Keratinocyte (primary cell): ENCODE measurements around the gene FRA10AC1. TPM values are rescaled to one million over a fixed set of nuclear protein-coding genes. Genes with fewer than 3 reads are reported as not detected.

Experiments
- DNase-seq: peaks from one replicate; pipeline ENCODE4 v3.0.0-alpha.2; 2011; ENCODE audit warnings: low read depth, missing footprints, low spot score
- FAIRE-seq: peaks from 2 replicates; lab custom pipeline; 2011; peaks lifted over from hg19 to GRCh38; lab: Jason Lieb, UNC
- H2AFZ ChIP-seq: 2 replicates; pipeline ENCODE4 v1.6.0; 2012; ENCODE audit warnings: low read length, control low read depth, inconsistent platforms; ENCODE audit not compliant: control insufficient read depth
- H3K27ac ChIP-seq: 2 replicates; pipeline ENCODE4 v1.5.1; 2011; ENCODE audit warnings: low read length; ENCODE audit not compliant: control insufficient read depth, insufficient read depth
- H3K27me3 ChIP-seq: 3 replicates; pipeline ENCODE4 v1.6.0; 2011; ENCODE audit warnings: low read length; ENCODE audit not compliant: control insufficient read depth, insufficient read depth; ENCODE audit errors: extremely low read depth
- H3K36me3 ChIP-seq, 2 experiments: 2 replicates in 1 of 2; 3 replicates in 1 of 2; pipeline ENCODE4 v1.5.1; 2011; ENCODE audit warnings: low read length in 2 of 2, mild to moderate bottlenecking in 1 of 2; ENCODE audit not compliant: control insufficient read depth in 2 of 2, insufficient read depth in 2 of 2; ENCODE audit errors: extremely low read depth in 1 of 2
- H3K4me1 ChIP-seq: 3 replicates; pipeline ENCODE4 v1.5.1; 2011; ENCODE audit warnings: low read length; ENCODE audit not compliant: control insufficient read depth, insufficient read depth; ENCODE audit errors: extremely low read depth
- H3K4me2 ChIP-seq: 3 replicates; pipeline ENCODE4 v1.6.0; 2011; ENCODE audit warnings: low read depth, low read length; ENCODE audit not compliant: control insufficient read depth, insufficient read depth; ENCODE audit errors: extremely low read depth
- H3K4me3 ChIP-seq, 3 experiments: fragments of 200-600 bp in 1 of 3; sonication (generic) in 1 of 3; 2 replicates in 2 of 3; 3 replicates in 1 of 3; pipeline ENCODE4 v1.5.1; 2011 to 2016; ENCODE audit warnings: low read length in 3 of 3, mild to moderate bottlenecking in 3 of 3, control low read depth in 2 of 3, inconsistent platforms in 1 of 3, low read depth in 1 of 3, mixed read lengths in 1 of 3, mixed run types in 1 of 3, moderate library complexity in 1 of 3; ENCODE audit not compliant: control insufficient read depth in 2 of 3, insufficient read depth in 2 of 3; ENCODE audit errors: extremely low read depth in 1 of 3
- H3K79me2 ChIP-seq: 2 replicates; pipeline ENCODE4 v1.6.0; 2012; ENCODE audit warnings: low read length; ENCODE audit not compliant: control insufficient read depth, insufficient read depth
- H3K9ac ChIP-seq: 3 replicates; pipeline ENCODE4 v1.6.0; 2011; ENCODE audit warnings: low read length; ENCODE audit not compliant: control insufficient read depth, insufficient read depth; ENCODE audit errors: extremely low read depth
- H3K9me1 ChIP-seq: 3 replicates; pipeline ENCODE4 v1.6.0; 2011; ENCODE audit warnings: low read length; ENCODE audit not compliant: control insufficient read depth, insufficient read depth; ENCODE audit errors: extremely low read depth
- H3K9me3 ChIP-seq: 2 replicates; pipeline ENCODE4 v1.5.1; 2012; ENCODE audit warnings: low read depth, low read length; ENCODE audit not compliant: control insufficient read depth
- H4K20me1 ChIP-seq: 3 replicates; pipeline ENCODE4 v1.6.0; 2011; ENCODE audit warnings: low read length; ENCODE audit not compliant: control insufficient read depth, insufficient read depth; ENCODE audit errors: extremely low read depth
- EZH2 ChIP-seq: IDR thresholded peaks from one replicate; pipeline ENCODE4 v1.6.1; 2012; ENCODE audit warnings: inconsistent platforms, mild to moderate bottlenecking, low read length, moderate library complexity
- dilution Hi-C: fragments of 300-500 bp; cut with MboI; formaldehyde crosslinking; loops from one replicate; pipeline ENCODE4 v1.7.0; 2020; ENCODE audit warnings: low sequenced_read_pairs; ENCODE audit not compliant: extremely low pct_ligation_motif_present
- polyA plus RNA-seq, 5 experiments: library from polyadenylated mRNA; depleted of rRNA in 3 of 5; stranded (reverse) in 3 of 5; stranded (forward) in 1 of 5; unstranded in 1 of 5; fragments of >200 nt; gene quantifications; 1 replicate in 1 of 5; 2 replicates in 3 of 5; 3 replicates in 1 of 5; pipeline versions ENCODE4 v1.2.1 to v1.2.3, GENCODE V29; 2011 to 2012; ENCODE audit warnings: missing spikeins in 2 of 5, low read depth in 1 of 5, low replicate concordance in 1 of 5
- TF ChIP-seq, protein P1 (sequence below), 3 experiments: IDR thresholded peaks in 1 of 3; conservative IDR thresholded peaks in 1 of 3; optimal IDR thresholded peaks in 1 of 3; 2 replicates in 2 of 3; 3 replicates in 1 of 3; pipeline versions ENCODE3 to v1.5.1; 2011; ENCODE audit warnings: low read length in 3 of 3, mild to moderate bottlenecking in 3 of 3, moderate library complexity in 2 of 3, control low read depth in 1 of 3, inconsistent platforms in 1 of 3; ENCODE audit not compliant: insufficient read depth in 2 of 3; ENCODE audit errors: extremely low read depth in 1 of 3

The FRA10AC1 gene
- polyA plus RNA-seq, 1 donor (not counting 4 experiments of a cell fraction or from before 2014, with no cell fraction given): 12.8 TPM

DNA sequence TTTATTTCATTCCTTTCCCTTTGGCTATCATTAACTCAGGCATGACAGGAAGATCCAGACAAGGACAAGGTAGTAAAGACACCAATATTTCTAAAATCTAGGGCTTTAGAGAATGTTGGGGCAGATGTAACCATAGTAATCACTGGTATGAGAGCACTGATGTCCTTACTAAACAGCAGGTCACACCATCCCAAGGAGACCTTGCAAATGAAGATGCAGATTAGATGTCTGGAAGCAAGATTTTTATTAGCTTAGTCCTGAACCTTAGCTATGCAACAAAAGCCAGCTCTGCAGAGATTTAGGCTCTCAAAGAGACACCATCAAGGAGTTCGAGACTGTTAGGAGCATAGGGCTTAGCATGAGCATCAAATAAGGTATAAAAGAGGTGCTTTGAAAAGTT lies 23.6 kb upstream of the FRA10AC1 start:
- FAIRE-seq: no peak
- Histone ChIP-seq H3K4me2 (no peak overlapping the region), H3K27me3 (peaks cover 4% of the 10 kb centered on the region), H3K9me1 (no peaks in the 10 kb centered on the region), H3K36me3 (no peaks in the 10 kb centered on the region), H4K20me1 (no peaks in the 10 kb centered on the region), H3K4me3 (no peak overlapping the region), H3K9me3 (no peaks in the 10 kb centered on the region), H3K9ac (no peak overlapping the region), H3K27ac (no peak overlapping the region), H2AFZ (no peak overlapping the region), H3K79me2 (no peaks in the 10 kb centered on the region), H3K4me1 (no peaks in the 10 kb centered on the region)
- no peak for DNase-seq
- TF ChIP-seq EZH2: no peak
- TF ChIP-seq, protein P1, sequence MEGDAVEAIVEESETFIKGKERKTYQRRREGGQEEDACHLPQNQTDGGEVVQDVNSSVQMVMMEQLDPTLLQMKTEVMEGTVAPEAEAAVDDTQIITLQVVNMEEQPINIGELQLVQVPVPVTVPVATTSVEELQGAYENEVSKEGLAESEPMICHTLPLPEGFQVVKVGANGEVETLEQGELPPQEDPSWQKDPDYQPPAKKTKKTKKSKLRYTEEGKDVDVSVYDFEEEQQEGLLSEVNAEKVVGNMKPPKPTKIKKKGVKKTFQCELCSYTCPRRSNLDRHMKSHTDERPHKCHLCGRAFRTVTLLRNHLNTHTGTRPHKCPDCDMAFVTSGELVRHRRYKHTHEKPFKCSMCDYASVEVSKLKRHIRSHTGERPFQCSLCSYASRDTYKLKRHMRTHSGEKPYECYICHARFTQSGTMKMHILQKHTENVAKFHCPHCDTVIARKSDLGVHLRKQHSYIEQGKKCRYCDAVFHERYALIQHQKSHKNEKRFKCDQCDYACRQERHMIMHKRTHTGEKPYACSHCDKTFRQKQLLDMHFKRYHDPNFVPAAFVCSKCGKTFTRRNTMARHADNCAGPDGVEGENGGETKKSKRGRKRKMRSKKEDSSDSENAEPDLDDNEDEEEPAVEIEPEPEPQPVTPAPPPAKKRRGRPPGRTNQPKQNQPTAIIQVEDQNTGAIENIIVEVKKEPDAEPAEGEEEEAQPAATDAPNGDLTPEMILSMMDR (optimal IDR thresholded peaks at IDR 0.05 in 1 of 3, IDR thresholded peaks at IDR 0.05 in 1 of 3, conservative IDR thresholded peaks at IDR 0.05 in 1 of 3; ENCODE audit: extremely low read depth in 1 of 3, insufficient read depth in 2 of 3, low read length in 3 of 3): no peak
- dilution Hi-C loops: no loop called here

DNA sequence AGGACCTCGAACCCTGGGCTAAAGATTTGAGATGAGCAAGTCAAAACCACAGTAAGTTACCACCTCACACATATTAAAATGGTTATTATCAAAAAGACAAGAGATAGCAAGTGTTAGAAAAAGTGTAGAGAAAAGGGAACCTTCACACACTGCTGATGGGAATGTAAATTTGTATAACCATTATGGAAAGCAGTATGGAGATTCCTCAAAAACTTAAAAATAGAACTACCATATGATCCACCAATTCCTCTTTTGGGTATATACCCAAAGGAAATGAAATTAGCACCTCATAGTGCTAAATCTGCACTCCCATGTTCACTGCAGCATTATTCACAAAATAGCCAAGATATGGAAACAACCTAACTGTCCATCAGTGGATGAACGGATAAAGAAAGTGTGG lies 20.8 kb upstream of the FRA10AC1 start:
- dilution Hi-C loops: no loop called here
- TF ChIP-seq, protein P1 (optimal IDR thresholded peaks at IDR 0.05 in 1 of 3, IDR thresholded peaks at IDR 0.05 in 1 of 3, conservative IDR thresholded peaks at IDR 0.05 in 1 of 3; ENCODE audit: extremely low read depth in 1 of 3, insufficient read depth in 2 of 3, low read length in 3 of 3): no peak
- no peak for TF ChIP-seq EZH2
- no peak for FAIRE-seq

More for the DNA sequence above, 20.8 kb upstream of the FRA10AC1 start:
- no peak overlapping the region for H3K27ac ChIP-seq
- no peaks in the 10 kb centered on the region for H3K9me1 ChIP-seq
- no peaks in the 10 kb centered on the region for H4K20me1 ChIP-seq
- peaks cover 4% of the 10 kb centered on the region for H3K27me3 ChIP-seq
- no peaks in the 10 kb centered on the region for H3K36me3 ChIP-seq
- H3K4me3 ChIP-seq: no peak overlapping the region
- H3K4me1 ChIP-seq: no peaks in the 10 kb centered on the region
- H3K9me3 ChIP-seq: no peaks in the 10 kb centered on the region
- H3K79me2 ChIP-seq: no peaks in the 10 kb centered on the region
- DNase-seq: no peak
- H3K9ac ChIP-seq: no peak overlapping the region
- H3K4me2 ChIP-seq: no peak overlapping the region
- H2AFZ ChIP-seq: no peak overlapping the region
